Stomach (tissue), 4 donors: ENCODE data around the gene NFS1.
"Not testable (repeated sequence)": the region's sequence is repeated elsewhere in the genome, so short reads cannot be mapped to it uniquely, and the experiment has no call there.

Source experiments
- CTCF ChIP-seq, 7 experiments: fragments of 450-650 bp in 4 of 7; fragments of 200-600 bp in 3 of 7; sonication (generic) in 3 of 7; IDR thresholded peaks; one replicate each; pipeline ENCODE4 v1.5.1; 2016 to 2019; ENCODE audit warnings: antibody characterized with exemption in 7 of 7, control low read depth in 2 of 7, mild to moderate bottlenecking in 1 of 7
- EP300 ChIP-seq: sonication (generic); formaldehyde crosslinking; IDR thresholded peaks from one replicate; pipeline ENCODE4 v1.6.1; 2017; ENCODE audit warnings: antibody characterized with exemption
- POLR2A ChIP-seq, 4 donors: fragments of 450-650 bp; IDR thresholded peaks; one replicate each; pipeline ENCODE4 v1.6.1; 2016; ENCODE audit warnings: antibody characterized with exemption in 4 of 4, control low read depth in 2 of 4, mild to moderate bottlenecking in 1 of 4, moderate library complexity in 1 of 4
- POLR2AphosphoS5 ChIP-seq, 3 donors: sonication (generic); formaldehyde crosslinking; IDR thresholded peaks; one replicate each; pipeline ENCODE4 v1.6.1; 2016; ENCODE audit warnings: antibody characterized with exemption in 3 of 3

- not testable (repeated sequence) for TF ChIP-seq POLR2A (IDR thresholded peaks at IDR 0.05); CTCF (IDR thresholded peaks at IDR 0.05); EP300; POLR2AphosphoS5 (IDR thresholded peaks at IDR 0.05)
These were observed 24.1 kb upstream of the NFS1 start for GRCh38 chr20:35723275-35723639.
